ENCODE results near the gene SIRPB2.

Gene SIRPB2

DNA sequence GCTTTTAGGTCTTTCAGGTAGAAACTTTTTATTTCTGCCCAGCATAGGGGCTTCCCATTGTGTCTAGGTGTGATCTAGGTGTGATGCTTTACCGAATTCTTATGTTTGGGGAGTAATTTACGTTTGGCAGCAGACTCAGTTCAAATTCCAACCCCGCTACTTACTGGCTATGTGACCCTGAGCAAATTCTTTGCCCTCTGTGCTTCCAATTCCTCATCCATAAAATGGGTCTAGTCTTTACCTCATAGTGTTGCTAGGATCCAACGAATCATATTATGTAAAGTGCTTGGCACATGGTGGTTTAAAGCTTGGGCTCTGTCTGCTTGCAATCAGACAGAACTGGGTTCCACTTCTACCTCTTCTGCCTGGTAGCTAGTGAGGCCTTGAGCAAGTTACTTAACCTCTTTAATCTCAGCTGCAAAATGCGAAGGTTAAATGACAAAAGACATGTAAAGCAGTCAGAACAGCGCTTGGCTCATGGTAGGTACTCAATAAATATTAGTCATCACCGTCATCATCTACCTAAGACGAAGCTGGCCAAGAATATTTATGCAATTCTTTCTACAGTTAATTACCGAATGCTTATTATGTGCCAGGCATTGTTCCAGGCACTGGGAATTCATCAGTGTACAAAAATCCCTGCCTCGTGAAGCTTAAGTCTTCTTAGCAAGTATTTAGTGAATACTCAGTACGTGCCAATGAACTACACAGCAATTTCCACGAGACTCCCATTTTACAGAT lies 25.6 kb downstream of the SIRPB2 start:
- TF ChIP-seq JUND (IDR thresholded peaks at IDR 0.05; ENCODE audit: low read depth): no peak
- in situ Hi-C loops (cut with HindIII; ENCODE audit: low pct_unique_long_range_greater_than_20kb, low sequenced_read_pairs): loop anchor here (25.0 kb wide), 1 partner anchor 153 kb away; no protein-coding TSS in a partner anchor
- DNase-seq (ENCODE audit: low read depth in 1 of 2, low spot score in 1 of 2): no peak

DNA sequence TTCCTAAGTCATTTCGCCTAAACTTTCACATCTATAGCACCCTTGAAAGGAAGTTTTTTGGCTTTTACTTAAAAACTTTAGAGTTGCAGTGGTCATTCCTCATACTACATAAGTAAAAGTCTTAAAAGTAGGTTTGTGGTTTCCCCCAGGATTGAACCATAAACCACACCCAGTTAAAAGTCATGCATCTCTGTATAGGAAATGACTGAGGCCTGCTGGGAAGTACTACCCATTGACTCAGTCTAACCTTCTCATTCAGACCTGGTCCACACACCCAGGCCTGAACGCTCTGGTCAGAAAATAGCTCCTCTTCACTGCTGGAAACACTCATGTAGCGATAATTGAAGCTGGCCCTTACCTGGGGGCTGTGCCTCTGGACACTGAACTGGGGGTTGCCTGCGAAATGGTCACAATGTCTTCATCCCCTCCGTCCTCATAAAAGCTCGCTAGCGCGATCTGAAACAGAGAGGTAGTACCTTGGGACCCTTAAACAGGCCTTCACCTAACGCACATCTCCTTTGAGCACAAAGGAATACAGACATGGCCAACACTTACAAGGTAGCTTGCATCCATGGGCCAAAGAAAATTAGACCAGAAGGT lies 27.1 kb downstream of the SIRPB2 start:
- no peak for DNase-seq (ENCODE audit: low read depth in 1 of 2, low spot score in 1 of 2)
- in situ Hi-C loops (cut with HindIII; ENCODE audit: low pct_unique_long_range_greater_than_20kb, low sequenced_read_pairs): loop anchor here (25.0 kb wide), 1 partner anchor 152 kb away; no protein-coding TSS in a partner anchor
- TF ChIP-seq JUND (IDR thresholded peaks at IDR 0.05; ENCODE audit: low read depth): no peak

DNA sequence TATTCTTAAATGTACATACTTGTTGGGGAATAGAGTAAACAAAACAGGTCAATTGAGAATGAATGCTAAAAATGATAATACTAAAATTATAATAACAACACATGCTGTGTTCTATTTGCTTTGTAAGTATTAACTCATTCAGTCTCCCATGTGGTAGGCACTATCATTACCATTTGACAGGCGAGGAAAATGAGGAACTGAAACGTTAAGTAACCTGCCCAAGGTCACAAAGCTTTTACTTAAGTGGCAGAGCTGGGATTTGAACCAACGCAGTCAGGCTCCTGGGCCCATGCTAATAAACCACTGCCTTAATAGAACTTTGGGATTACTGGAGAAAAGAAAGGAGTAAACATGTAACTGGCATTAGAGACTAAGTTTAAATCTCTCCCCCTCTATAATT lies 28.4 kb downstream of the SIRPB2 start:
- TF ChIP-seq JUND (IDR thresholded peaks at IDR 0.05; ENCODE audit: low read depth): no peak
- DNase-seq (ENCODE audit: low read depth in 1 of 2, low spot score in 1 of 2): no peak
- in situ Hi-C loops (cut with HindIII; ENCODE audit: low pct_unique_long_range_greater_than_20kb, low sequenced_read_pairs): loop anchor here (25.0 kb wide), 1 partner anchor 151 kb away; no protein-coding TSS in a partner anchor

DNA sequence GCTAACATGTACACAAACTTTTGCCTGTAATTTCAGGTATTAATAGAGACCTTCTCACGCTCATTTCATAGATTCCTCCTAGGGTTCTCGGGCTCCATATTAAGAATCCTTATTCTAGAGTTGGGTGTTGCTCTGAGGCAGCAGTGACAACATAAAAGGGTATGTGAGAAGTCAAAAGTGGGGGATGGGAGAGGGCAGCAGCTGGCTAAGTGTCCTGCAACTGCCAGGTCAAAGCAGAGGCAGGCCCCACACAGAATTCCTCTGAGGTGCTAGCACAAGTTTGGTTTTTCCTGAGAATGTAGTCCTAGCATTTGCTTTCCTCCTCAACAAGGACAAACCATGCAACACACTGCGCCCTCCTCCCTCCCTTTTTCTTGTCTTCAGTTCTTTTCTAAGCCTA lies 29.2 kb downstream of the SIRPB2 start:
- TF ChIP-seq JUND (IDR thresholded peaks at IDR 0.05; ENCODE audit: low read depth): no peak
- DNase-seq (ENCODE audit: low read depth in 1 of 2, low spot score in 1 of 2): no peak
- in situ Hi-C loops (cut with HindIII; ENCODE audit: low pct_unique_long_range_greater_than_20kb, low sequenced_read_pairs): loop anchor here (25.0 kb wide), 1 partner anchor 150 kb away; no protein-coding TSS in a partner anchor

- in situ Hi-C loops (cut with HindIII; ENCODE audit: low pct_unique_long_range_greater_than_20kb, low sequenced_read_pairs): loop anchor here (25.0 kb wide), 1 partner anchor 148 kb away; no protein-coding TSS in a partner anchor
- no peak for TF ChIP-seq JUND (IDR thresholded peaks at IDR 0.05; ENCODE audit: low read depth)
- no peak for DNase-seq (ENCODE audit: low read depth in 1 of 2, low spot score in 1 of 2)
Observed at GRCh38 chr20:1460275-1460674, 30.9 kb downstream of the SIRPB2 start.

DNA sequence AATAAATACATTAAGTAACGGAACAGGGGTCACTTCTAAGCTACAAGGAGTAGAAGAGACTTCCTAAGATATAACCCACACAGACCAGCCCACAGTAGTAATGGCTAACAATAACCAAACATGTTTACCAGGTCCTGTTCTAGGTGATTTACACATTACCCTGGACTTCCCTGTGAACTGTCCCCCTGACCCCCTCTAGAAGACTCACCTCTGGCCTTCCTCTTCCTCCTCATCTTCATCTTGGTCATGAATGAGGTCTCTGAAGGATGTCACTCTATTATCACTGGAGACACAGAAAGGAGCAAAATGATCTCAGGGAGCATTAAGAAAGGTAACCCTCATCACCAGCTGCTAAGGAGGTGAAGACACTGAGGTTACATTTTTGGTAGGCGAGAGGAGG lies 33.2 kb downstream of the SIRPB2 start:
- DNase-seq (ENCODE audit: low read depth in 1 of 2, low spot score in 1 of 2): no peak
- no peak for TF ChIP-seq JUND (IDR thresholded peaks at IDR 0.05; ENCODE audit: low read depth)
- in situ Hi-C loops (cut with HindIII; ENCODE audit: low pct_unique_long_range_greater_than_20kb, low sequenced_read_pairs): loop anchor here (25.0 kb wide), 1 partner anchor 146 kb away; no protein-coding TSS in a partner anchor

DNA sequence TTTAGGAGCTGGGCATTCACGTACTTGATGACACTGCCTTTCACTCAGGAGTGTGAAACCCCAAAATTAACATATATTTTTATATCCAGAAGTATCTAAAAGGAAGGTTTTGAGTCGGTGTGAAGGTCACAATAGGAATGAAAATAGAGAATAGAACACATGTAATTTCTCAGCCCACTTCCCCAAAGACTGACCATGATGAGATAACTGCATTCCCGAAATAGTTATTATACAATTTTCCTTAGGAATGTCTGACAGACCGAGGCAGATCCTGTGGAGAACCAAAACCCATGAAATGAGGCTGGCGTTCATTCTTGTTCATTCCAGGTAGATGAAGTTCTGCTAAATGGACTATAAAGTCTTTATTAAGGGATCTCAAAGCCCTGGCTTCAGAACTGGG lies 34.9 kb downstream of the SIRPB2 start:
- no peak for TF ChIP-seq JUND (IDR thresholded peaks at IDR 0.05; ENCODE audit: low read depth)
- in situ Hi-C loops (cut with HindIII; ENCODE audit: low pct_unique_long_range_greater_than_20kb, low sequenced_read_pairs): loop anchor here (25.0 kb wide), 1 partner anchor 144 kb away; no protein-coding TSS in a partner anchor

GRCh38 chr20:1450926-1451491 lies 40.2 kb downstream of the SIRPB2 start:
- peak in 1 of 2 experiments; percentile 23 for DNase-seq (ENCODE audit: low read depth in 1 of 2, low spot score in 1 of 2)
- no peak for TF ChIP-seq JUND (IDR thresholded peaks at IDR 0.05; ENCODE audit: low read depth)
- in situ Hi-C loops (cut with HindIII; ENCODE audit: low pct_unique_long_range_greater_than_20kb, low sequenced_read_pairs): loop anchor here (25.0 kb wide), 1 partner anchor 139 kb away; no protein-coding TSS in a partner anchor

More for the DNA sequence above, 34.9 kb downstream of the SIRPB2 start:
- DNase-seq (ENCODE audit: low read depth in 1 of 2, low spot score in 1 of 2): no peak

GRCh38 chr20:1449370-1449769 lies 41.9 kb downstream of the SIRPB2 start:
- no peak for DNase-seq (ENCODE audit: low read depth in 1 of 2, low spot score in 1 of 2)
- in situ Hi-C loops (cut with HindIII; ENCODE audit: low pct_unique_long_range_greater_than_20kb, low sequenced_read_pairs): no loop called here
- TF ChIP-seq JUND (IDR thresholded peaks at IDR 0.05; ENCODE audit: low read depth): no peak

- DNase-seq (ENCODE audit: low read depth in 1 of 2, low spot score in 1 of 2): no peak
- TF ChIP-seq JUND (IDR thresholded peaks at IDR 0.05; ENCODE audit: low read depth): no peak
- in situ Hi-C loops (cut with HindIII; ENCODE audit: low pct_unique_long_range_greater_than_20kb, low sequenced_read_pairs): no loop called here
Observed at GRCh38 chr20:1448081-1448620, 43.1 kb downstream of the SIRPB2 start.

DNA sequence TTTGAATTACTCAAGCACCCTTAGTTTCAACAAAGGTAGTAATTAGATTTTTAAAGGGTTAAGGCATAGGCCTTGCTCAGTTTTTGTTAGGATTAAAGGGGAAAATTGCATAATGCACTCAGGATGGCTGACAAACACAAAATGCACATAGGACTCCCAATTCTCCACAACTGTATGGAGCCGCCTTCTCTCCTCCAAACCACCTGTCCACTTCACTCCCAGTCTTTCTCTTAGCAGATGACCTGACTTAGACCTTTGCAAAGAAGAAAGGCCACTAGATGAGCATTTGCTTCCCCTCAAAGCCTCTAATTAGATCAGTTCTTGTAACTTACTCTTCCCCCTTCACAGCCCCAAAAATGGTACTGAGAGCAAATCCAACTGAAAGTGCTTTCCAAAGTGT lies 44.7 kb downstream of the SIRPB2 start:
- DNase-seq (ENCODE audit: low read depth in 1 of 2, low spot score in 1 of 2): no peak
- in situ Hi-C loops (cut with HindIII; ENCODE audit: low pct_unique_long_range_greater_than_20kb, low sequenced_read_pairs): no loop called here
- no peak for TF ChIP-seq JUND (IDR thresholded peaks at IDR 0.05; ENCODE audit: low read depth)

- in situ Hi-C loops (cut with HindIII; ENCODE audit: low pct_unique_long_range_greater_than_20kb, low sequenced_read_pairs): no loop called here
- no peak for TF ChIP-seq JUND (IDR thresholded peaks at IDR 0.05; ENCODE audit: low read depth)
- no peak for DNase-seq (ENCODE audit: low read depth in 1 of 2, low spot score in 1 of 2)
Observed at GRCh38 chr20:1443085-1443484, 48.1 kb downstream of the SIRPB2 start.

Measured in T47D (cell line).